HUES64 (cell line): Measurements from ENCODE around the gene GCDH.
"Not testable (repeated sequence)": the region's sequence is repeated elsewhere in the genome, so short reads cannot be mapped to it uniquely, and the experiment has no call there.

ENCODE experiments used
- H3K27ac ChIP-seq: 2 replicates; pipeline ENCODE4 v1.7.0; 2013; ENCODE audit warnings: low read depth, low read length, inconsistent platforms
- H3K27me3 ChIP-seq: 2 replicates; pipeline ENCODE4 v1.6.1; 2013; ENCODE audit warnings: mild to moderate bottlenecking, low read length; ENCODE audit not compliant: insufficient read depth
- H3K36me3 ChIP-seq: 2 replicates; pipeline ENCODE4 v1.6.1; 2013; ENCODE audit warnings: mild to moderate bottlenecking, low read length; ENCODE audit not compliant: insufficient read depth
- H3K4me1 ChIP-seq: 2 replicates; pipeline ENCODE4 v1.6.1; 2013; ENCODE audit warnings: mild to moderate bottlenecking, low read length, moderate library complexity; ENCODE audit not compliant: insufficient read depth
- H3K4me3 ChIP-seq: 2 replicates; pipeline ENCODE4 v1.5.1; 2013; ENCODE audit warnings: mild to moderate bottlenecking, low read length, moderate library complexity
- H3K9ac ChIP-seq: 2 replicates; pipeline ENCODE4 v1.6.1; 2013; ENCODE audit warnings: mild to moderate bottlenecking, low read depth, low read length
- H3K9me3 ChIP-seq: 2 replicates; pipeline ENCODE4 v1.6.1; 2013; ENCODE audit warnings: low read depth, low read length; ENCODE audit not compliant: insufficient read depth
- WGBS: fragments of 150-250, 120-280 bp; methylation state at CpG from one replicate; pipeline ENCODE4 v1.1.7; 2013; ENCODE audit warnings: missing lambda C conversion rate; 5-methylcytosine and 5-hydroxymethylcytosine counted together

Gene GCDH

DNA sequence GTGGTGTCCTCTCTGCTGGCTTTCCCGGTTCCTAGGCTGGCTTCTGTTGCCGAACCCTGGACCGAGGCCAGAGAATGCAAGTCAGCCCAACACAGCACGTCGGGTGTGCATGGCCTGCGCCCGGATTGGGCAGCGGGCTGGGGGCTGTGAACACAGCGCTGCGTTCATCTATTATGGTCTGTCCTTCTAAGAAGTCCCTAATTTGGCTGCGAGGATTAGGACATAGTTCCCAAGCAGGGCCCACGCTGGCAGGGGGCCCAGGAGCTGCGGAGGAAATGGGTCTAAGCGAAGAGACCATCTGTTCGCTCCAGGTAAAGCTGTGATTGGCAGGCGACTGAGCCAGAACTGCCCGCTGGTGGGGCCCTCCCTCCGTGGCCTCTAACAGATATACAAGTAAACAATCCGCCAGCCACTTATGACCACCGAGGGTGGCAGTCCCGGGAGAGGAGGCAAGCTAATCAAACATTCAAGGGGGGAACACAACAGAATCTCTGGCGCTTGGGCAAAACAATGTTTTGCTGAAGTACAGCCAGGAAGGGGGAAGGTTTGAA, 22.1 kb downstream of the GCDH start:
- Histone ChIP-seq H3K4me1 (peaks cover 20% of the 10 kb centered on the region), H3K27me3 (peaks cover 3% of the 10 kb centered on the region; the same call in 1 of the 2 replicates), H3K27ac (peak overlapping the region; percentile 79), H3K9ac (peak overlapping the region; percentile 16; the same call in 1 of the 2 replicates), H3K4me3 (no peak overlapping the region), H3K9me3 (no peaks in the 10 kb centered on the region), H3K36me3 (no peaks in the 10 kb centered on the region)
- WGBS: 54% methylated on average over 22 of the region's 22 CpGs

DNA sequence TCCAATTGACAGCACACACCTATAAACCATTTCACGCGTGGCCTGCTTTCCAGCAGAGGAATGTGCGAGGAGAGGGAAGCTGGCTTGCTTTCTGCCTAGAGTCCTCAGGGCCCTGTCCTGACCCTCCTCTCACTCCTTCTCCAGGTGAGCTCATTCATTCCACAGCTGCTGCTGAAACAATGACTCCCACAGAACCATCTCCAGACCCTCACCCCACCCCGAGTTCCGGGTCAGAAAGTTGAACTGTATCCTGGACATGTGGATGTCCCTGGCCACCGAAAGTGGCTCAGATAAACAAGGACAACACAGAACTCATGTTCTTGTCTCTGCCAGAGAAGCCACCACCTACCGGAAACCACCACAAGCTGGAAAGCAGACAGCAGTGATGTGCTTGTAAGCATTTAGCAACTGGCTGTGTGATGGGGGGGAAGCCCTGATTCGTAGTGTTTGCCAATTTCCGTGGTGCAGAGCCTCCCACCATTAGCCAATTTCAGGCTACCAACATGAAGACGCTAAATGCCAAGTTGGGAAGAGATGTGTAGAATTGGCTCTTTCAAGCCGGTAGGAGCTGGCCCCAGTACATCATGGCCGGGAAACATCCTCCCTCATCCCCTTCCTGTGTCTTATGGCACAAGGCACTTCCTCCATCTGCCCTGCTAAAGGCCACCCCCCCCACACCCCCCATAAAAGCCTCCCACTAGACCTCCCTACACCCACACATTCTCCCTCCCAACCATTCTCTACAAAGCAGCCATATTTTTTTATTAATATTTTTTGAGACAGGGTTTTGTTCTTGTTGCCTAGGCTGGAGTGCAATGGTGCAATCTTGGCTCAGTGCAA, 23.1 kb downstream of the GCDH start:
- 0 out of 2 replicates have a peak overlapping the region, but pooled peaks have one; percentile 16 for H3K9ac ChIP-seq
- no peaks in the 10 kb centered on the region for H3K36me3 ChIP-seq
- peak overlapping the region; percentile 0; the same call in 1 of the 2 replicates for H3K27ac ChIP-seq
- 89% methylated on average over 11 of the region's 12 CpGs for WGBS
- no peaks in the 10 kb centered on the region for H3K9me3 ChIP-seq
- peaks cover 20% of the 10 kb centered on the region for H3K4me1 ChIP-seq
- no peak overlapping the region for H3K4me3 ChIP-seq
- H3K27me3 ChIP-seq: peaks cover 13% of the 10 kb centered on the region

DNA sequence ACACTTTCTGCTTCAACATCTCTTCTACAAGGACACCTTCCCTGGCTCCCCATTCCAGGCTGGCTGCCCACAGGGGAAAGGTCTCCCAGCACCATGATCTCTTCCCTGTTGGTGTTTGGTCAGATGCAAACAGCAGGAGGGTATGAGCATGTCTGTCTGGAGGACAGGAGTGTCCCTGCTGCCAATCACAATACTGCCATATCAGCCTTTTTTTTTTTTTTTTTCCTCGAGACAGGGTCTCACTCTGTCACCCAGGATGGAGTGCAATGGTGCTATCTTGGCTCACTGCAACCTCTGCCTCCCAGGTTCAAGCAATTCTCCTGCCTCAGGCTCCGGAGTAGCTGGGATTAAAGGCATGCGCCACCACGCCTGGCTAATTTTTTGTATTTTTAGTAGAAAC, 24.9 kb downstream of the GCDH start:
- H3K27ac ChIP-seq, H3K4me3 ChIP-seq, H3K36me3 ChIP-seq, H3K9ac ChIP-seq, H3K9me3 ChIP-seq: not testable (repeated sequence)
- Histone ChIP-seq H3K27me3 (peaks cover 13% of the 10 kb centered on the region), H3K4me1 (peaks cover 20% of the 10 kb centered on the region)
- WGBS: 87% methylated on average over 4 of the region's 4 CpGs

DNA sequence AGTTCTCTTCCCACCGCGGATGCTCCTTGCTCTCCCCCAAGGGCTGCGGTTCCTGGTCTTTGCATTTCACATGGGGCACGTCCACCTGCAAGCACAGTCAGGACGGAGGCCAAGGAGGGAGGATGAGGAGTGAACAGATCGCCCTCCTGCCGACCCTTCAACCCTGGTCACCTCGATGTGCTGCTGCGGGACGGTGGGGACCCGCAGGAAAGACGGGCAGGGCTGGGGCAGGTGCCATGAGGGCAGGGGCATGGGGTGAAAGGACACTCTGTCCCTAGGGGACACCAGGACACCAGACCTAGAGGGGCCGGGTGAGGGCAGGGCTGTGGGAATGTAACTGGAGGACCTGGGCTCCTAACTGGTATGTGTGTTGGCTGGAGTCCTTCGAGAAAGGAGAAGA, 27.3 kb downstream of the GCDH start:
- H3K27ac ChIP-seq: no peak overlapping the region
- peaks cover 8% of the 10 kb centered on the region for H3K4me1 ChIP-seq
- no peak overlapping the region for H3K4me3 ChIP-seq
- H3K9ac ChIP-seq: no peak overlapping the region
- 95% methylated on average over 14 of the region's 14 CpGs for WGBS
- no peaks in the 10 kb centered on the region for H3K9me3 ChIP-seq
- peaks cover 13% of the 10 kb centered on the region for H3K27me3 ChIP-seq
- H3K36me3 ChIP-seq: peaks cover 13% of the 10 kb centered on the region

DNA sequence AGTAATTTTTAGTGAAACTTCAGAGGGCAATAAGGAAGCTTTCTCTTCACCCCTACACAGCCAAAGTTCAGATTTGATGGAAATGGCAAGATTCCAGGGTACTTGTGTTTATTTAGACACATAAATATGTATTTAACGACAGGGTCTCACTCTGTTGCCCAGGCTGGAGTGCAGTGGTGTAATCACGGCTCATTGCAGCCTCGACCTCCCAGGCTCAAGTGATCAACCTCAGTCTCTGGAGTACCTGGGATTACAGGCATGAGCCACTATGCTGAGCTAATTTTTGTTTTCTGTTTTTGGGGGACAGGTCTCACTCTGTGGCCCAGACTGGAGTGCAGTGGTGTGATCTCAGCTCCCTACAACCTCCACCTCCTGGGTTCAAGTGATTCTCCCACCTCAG, 30.1 kb downstream of the GCDH start:
- peaks cover 39% of the 10 kb centered on the region for H3K36me3 ChIP-seq
- WGBS: 92% methylated on average over 3 of the region's 3 CpGs
- H3K27ac ChIP-seq: no peak overlapping the region

DNA sequence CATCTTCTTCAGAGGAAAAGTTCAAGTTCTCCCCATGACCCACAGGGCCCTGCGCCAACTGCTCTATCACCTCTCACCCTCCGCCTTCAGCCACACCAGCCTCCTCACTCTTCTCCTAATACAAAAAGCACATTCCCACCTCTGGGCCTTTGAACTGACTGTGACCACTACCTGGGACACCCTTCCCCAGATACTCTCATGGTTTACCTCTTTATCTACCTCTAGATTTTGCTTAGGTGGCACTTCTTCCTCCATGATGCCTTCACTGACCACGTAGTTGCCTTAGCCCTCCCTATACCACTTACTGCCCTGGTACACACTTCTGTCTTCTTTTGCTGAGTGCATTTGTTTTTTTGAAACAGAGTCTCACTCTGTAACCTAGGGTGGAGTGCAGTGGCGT, 32.0 kb downstream of the GCDH start:
- no peak overlapping the region for H3K27ac ChIP-seq
- 95% methylated on average over 4 of the region's 4 CpGs for WGBS
- H3K9ac ChIP-seq: no peak overlapping the region

More for the DNA sequence above, 30.1 kb downstream of the GCDH start:
- H3K4me3 ChIP-seq: no peak overlapping the region
- H3K9me3 ChIP-seq: no peaks in the 10 kb centered on the region
- no peaks in the 10 kb centered on the region for H3K4me1 ChIP-seq
- H3K27me3 ChIP-seq: peaks cover 13% of the 10 kb centered on the region
- H3K9ac ChIP-seq: no peak overlapping the region

DNA sequence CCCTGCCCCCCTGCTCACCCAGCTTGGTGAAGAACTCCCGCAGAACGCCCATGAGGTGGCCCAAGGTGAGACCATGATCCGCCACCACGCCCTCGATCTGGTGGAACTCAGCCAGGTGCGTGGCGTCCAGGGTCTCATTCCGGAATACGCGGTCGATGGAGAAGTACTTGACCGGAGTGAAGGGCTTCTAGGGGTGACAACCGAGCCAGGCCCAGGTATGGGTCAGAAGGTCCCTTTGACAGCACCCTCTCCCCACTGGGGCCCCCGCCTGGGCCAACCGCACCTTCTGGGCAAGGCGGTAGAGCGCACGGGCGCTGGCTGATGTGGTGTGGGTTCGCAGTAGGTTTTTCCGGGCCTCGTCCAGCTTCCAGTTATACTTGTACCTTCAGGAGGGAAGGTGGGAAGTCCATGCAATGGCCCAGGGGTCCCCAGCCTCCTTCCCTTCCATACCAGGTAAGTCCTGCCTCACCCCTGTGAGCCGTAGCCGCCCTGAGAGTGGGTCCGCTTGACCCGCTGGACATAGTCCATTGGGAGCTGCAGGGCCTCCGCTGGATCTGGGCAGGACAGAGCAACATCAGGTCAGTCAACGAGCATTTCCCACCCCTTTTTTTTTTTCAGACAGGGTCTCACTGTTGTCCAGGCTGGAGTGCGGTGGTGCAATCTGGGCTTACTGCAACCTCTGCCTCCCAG, 33.8 kb downstream of the GCDH start:
- Histone ChIP-seq H3K9ac (no peak overlapping the region), H3K4me1 (no peaks in the 10 kb centered on the region), H3K27ac (no peak overlapping the region), H3K27me3 (no peaks in the 10 kb centered on the region), H3K36me3 (peaks cover 72% of the 10 kb centered on the region), H3K4me3 (no peak overlapping the region), H3K9me3 (no peaks in the 10 kb centered on the region)
- 97% methylated on average over 29 of the region's 29 CpGs for WGBS

More for the DNA sequence above, 32.0 kb downstream of the GCDH start:
- Histone ChIP-seq H3K9me3 (no peaks in the 10 kb centered on the region), H3K27me3 (peaks cover 11% of the 10 kb centered on the region), H3K4me1 (no peaks in the 10 kb centered on the region), H3K36me3 (peaks cover 54% of the 10 kb centered on the region), H3K4me3 (no peak overlapping the region)

DNA sequence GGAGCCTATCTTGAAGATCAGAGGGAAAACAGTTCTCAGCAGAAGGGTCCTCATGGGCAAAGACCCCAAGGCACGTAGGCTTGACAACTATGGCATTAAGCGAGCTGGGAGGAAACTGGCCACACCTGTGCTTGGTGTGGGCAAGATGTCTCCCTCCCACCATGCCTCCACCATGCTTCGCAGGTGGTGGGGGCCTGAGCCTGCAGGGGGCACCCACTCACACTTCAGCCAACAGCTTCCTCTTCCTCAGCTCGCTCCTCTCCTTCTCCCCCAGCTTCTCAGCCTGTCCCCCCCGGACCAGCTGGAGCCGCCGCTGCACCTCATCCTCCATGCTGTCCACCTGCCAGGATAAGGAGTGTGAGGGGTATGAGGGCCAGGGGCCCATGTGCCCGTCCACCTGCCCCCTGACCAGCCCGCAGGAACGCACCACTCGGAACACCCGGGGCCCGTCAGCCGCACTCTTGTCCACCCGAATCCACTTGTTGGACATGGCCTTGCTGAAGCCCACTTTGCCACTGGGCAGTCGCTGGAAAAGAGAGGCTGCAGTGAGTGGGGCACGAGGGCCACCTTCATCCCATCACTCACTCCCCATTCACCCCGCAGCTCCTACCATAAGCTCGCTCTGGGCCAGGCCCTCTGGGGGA, 39.2 kb downstream of the GCDH start:
- Histone ChIP-seq H3K27me3 (no peaks in the 10 kb centered on the region), H3K4me1 (no peaks in the 10 kb centered on the region; the same call in 1 of the 2 replicates), H3K27ac (no peak overlapping the region), H3K9me3 (no peaks in the 10 kb centered on the region), H3K9ac (no peak overlapping the region), H3K4me3 (no peak overlapping the region), H3K36me3 (peaks cover 57% of the 10 kb centered on the region)
- WGBS: 97% methylated on average over 19 of the region's 19 CpGs

DNA sequence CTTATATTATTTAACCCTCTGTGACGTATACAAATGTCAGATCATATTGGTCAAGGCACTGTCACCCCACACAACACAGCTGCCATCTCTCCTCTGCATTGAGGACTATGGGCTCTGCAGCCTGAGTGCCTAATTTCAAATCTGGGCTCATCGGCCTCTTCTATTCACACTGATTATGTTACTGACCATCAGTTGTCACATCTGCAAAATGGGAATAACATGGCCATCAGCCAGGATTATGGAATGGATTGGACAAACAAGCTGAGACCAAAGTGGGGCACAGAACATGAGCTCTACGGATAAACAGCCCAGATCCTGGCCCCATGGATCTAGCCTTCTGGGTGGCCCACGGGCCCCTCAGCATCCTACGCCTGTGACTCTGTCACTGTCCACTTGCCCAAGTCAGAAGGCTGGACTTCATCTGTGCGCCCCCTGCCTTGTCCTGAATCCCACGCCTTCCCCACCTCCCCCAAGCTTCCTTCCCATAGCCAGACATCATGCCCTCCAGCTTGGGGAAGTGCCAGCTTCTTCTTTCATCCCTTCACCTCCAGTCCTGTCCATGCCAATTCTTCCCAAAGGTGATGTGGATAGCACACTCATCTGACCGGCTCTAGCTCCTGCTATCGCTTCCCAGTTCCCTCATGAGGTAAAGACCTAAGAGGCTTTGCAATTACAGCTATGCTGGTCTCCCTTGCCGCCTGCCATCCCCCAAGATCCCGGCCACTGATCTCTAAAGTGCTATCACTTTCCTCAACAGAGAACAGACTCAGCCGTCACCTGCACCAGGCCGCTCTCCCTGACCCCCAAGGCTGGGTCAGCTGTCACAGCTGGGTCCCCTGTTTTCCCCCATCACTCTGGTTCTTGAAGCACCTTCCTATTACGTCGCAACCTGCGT, 41.7 kb downstream of the GCDH start:
- Histone ChIP-seq H3K27ac (no peak overlapping the region), H3K9ac (peak overlapping the region; percentile 87), H3K36me3 (peaks cover 39% of the 10 kb centered on the region), H3K27me3 (no peaks in the 10 kb centered on the region), H3K4me3 (peak overlapping the region; percentile 97), H3K4me1 (peaks cover 10% of the 10 kb centered on the region; the same call in 1 of the 2 replicates), H3K9me3 (no peaks in the 10 kb centered on the region)
- 35% methylated on average over 16 of the region's 16 CpGs for WGBS
